Nephron progenitor cell (in vitro differentiated cells): ENCODE data around the gene NLGN1.
A peak's percentile ranks its signal among the peaks of the same experiment; 100 is the strongest.

Source experiments
- DNase-seq: peaks from one replicate; pipeline ENCODE4 v3.0.0; 2021
- H3K27ac Mint-ChIP-seq: 2 replicates; pipeline ENCODE4 v1.8.0; 2021; ENCODE audit warnings: mild to moderate bottlenecking, moderate library complexity, mixed read lengths
- H3K27me3 Mint-ChIP-seq: 2 replicates; pipeline ENCODE4 v1.8.0; 2021; ENCODE audit warnings: mild to moderate bottlenecking, low read depth, mixed read lengths; ENCODE audit not compliant: poor library complexity
- H3K36me3 Mint-ChIP-seq: 2 replicates; pipeline ENCODE4 v1.8.0; 2021; ENCODE audit warnings: low read depth, mixed read lengths
- H3K4me1 Mint-ChIP-seq: 2 replicates; pipeline ENCODE4 v1.8.0; 2021; ENCODE audit warnings: mixed read lengths
- H3K4me3 Mint-ChIP-seq: 2 replicates; pipeline ENCODE4 v1.8.0; 2021; ENCODE audit warnings: mild to moderate bottlenecking, moderate library complexity, mixed read lengths
- H3K9me3 Mint-ChIP-seq: 2 replicates; pipeline ENCODE4 v1.8.0; 2021; ENCODE audit warnings: mild to moderate bottlenecking, moderate library complexity, mixed read lengths
- CTCF ChIP-seq: fragments of 200-600 bp; sonication (generic); IDR thresholded peaks from 2 replicates; pipeline ENCODE4 v1.5.0; 2021; ENCODE audit warnings: antibody characterized with exemption

Gene NLGN1

DNA sequence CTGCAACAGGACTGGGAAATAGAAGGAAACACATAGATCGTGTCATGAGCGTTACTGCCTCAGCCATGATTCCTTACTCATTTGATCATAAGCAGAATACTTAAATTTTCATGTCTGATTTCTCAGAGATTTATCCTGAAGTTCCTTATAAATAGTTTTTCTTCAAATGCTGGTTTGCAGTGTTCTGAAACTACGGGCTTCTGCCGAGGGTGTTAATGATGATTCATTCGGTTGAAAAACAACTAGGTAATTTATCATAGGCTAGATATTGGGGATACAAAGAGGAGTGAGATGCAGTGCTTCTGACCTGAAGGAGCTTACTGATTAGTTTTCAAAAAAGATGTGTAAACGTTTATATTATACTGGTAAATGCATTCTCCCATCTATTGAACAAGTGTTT lies 428.9 kb downstream of the NLGN1 start:
- no peaks in the 10 kb centered on the region for H3K9me3 Mint-ChIP-seq
- TF ChIP-seq CTCF = no peak
- H3K36me3 Mint-ChIP-seq = no peaks in the 10 kb centered on the region
- no peaks in the 10 kb centered on the region for H3K4me1 Mint-ChIP-seq
- no peaks in the 10 kb centered on the region for H3K27me3 Mint-ChIP-seq
- DNase-seq = no peak
- peak overlapping the region; percentile 31 for H3K27ac Mint-ChIP-seq
- no peak overlapping the region for H3K4me3 Mint-ChIP-seq

GRCh38 chr3:173826901-173827609 lies 429.5 kb downstream of the NLGN1 start:
- H3K4me3 Mint-ChIP-seq = no peak overlapping the region
- H3K36me3 Mint-ChIP-seq = no peaks in the 10 kb centered on the region
- TF ChIP-seq CTCF = no peak
- no peak overlapping the region for H3K27ac Mint-ChIP-seq
- no peak for DNase-seq
- H3K4me1 Mint-ChIP-seq = no peaks in the 10 kb centered on the region
- no peaks in the 10 kb centered on the region for H3K27me3 Mint-ChIP-seq
- H3K9me3 Mint-ChIP-seq = no peaks in the 10 kb centered on the region

- Mint-ChIP-seq H3K9me3 (no peaks in the 10 kb centered on the region), H3K27me3 (no peaks in the 10 kb centered on the region), H3K36me3 (no peaks in the 10 kb centered on the region)
These were observed 441.1 kb downstream of the NLGN1 start for GRCh38 chr3:173838644-173839043.

GRCh38 chr3:173839859-173840258 lies 442.3 kb downstream of the NLGN1 start:
- H3K27ac Mint-ChIP-seq = no peak overlapping the region
- no peak for TF ChIP-seq CTCF

More at GRCh38 chr3:173838644-173839043, 441.1 kb downstream of the NLGN1 start:
- TF ChIP-seq CTCF = no peak
- no peak for DNase-seq
- Mint-ChIP-seq H3K27ac (no peak overlapping the region), H3K4me3 (no peak overlapping the region), H3K4me1 (peaks cover 16% of the 10 kb centered on the region)

GRCh38 chr3:173841334-173841733 lies 443.8 kb downstream of the NLGN1 start:
- TF ChIP-seq CTCF = no peak

More at GRCh38 chr3:173839859-173840258, 442.3 kb downstream of the NLGN1 start:
- no peaks in the 10 kb centered on the region for H3K36me3 Mint-ChIP-seq
- peaks cover 16% of the 10 kb centered on the region for H3K4me1 Mint-ChIP-seq
- H3K27me3 Mint-ChIP-seq = no peaks in the 10 kb centered on the region
- no peak for DNase-seq
- no peaks in the 10 kb centered on the region for H3K9me3 Mint-ChIP-seq
- no peak overlapping the region for H3K4me3 Mint-ChIP-seq

DNA sequence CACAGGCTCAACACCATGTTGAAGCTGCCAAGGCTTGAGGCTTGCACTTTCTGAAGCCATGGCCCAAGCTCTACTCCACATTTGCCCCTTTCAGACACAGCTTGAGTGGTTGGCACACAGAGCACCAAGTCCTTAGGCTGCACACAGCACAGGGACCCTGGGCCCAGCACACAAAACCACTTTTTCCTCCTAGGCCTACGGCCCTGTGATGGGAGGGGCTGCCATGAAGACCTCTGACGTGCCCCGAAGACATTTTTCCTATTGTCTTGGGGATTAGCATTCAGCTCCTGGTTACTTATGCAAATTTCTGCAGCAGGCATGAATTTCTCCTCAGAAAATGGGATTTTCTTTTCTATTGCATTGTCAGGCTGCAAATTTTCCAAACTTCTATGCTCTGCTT lies 445.5 kb downstream of the NLGN1 start:
- TF ChIP-seq CTCF = no peak
- peaks cover 16% of the 10 kb centered on the region for H3K4me1 Mint-ChIP-seq
- no peak overlapping the region for H3K27ac Mint-ChIP-seq
- H3K27me3 Mint-ChIP-seq = no peaks in the 10 kb centered on the region
- H3K4me3 Mint-ChIP-seq = no peak overlapping the region
- H3K36me3 Mint-ChIP-seq = no peaks in the 10 kb centered on the region
- DNase-seq = no peak
- no peaks in the 10 kb centered on the region for H3K9me3 Mint-ChIP-seq

More at GRCh38 chr3:173841334-173841733, 443.8 kb downstream of the NLGN1 start:
- H3K27ac Mint-ChIP-seq = peak overlapping the region; percentile 24
- peaks cover 16% of the 10 kb centered on the region for H3K4me1 Mint-ChIP-seq
- no peak for DNase-seq
- no peaks in the 10 kb centered on the region for H3K27me3 Mint-ChIP-seq
- H3K9me3 Mint-ChIP-seq = no peaks in the 10 kb centered on the region
- H3K4me3 Mint-ChIP-seq = no peak overlapping the region
- no peaks in the 10 kb centered on the region for H3K36me3 Mint-ChIP-seq
